ENCODE results near the gene SIAE. TPM values are rescaled to one million over a fixed set of nuclear protein-coding genes. Genes with fewer than 3 reads are reported as not detected.

SIAE gene
- total RNA-seq, 2 donors from 2014 or later: 8.4 to 12.0 TPM

Other genes with a start within 250 kb of the SIAE start
- gene OR8B4, start 248.9 kb downstream of the SIAE start, total RNA-seq: not detected
- not detected for gene OR8B8, start 228.0 kb downstream of the SIAE start, total RNA-seq
- not detected for gene OR8B12, start 130.1 kb downstream of the SIAE start, total RNA-seq
- not detected for gene OR8A1, start 103.7 kb downstream of the SIAE start, total RNA-seq
- gene PANX3, start 62.3 kb downstream of the SIAE start, total RNA-seq: not detected
- gene TBRG1, start 50.9 kb downstream of the SIAE start, total RNA-seq: 10 to 100 TPM; 45.5 to 50.8 TPM
- 1 to 10 TPM; 2.5 to 2.6 TPM for gene SPA17, start 165 bp upstream of the SIAE start, total RNA-seq
- gene NRGN, start 66.2 kb upstream of the SIAE start, total RNA-seq: 1 to 10 TPM; 4.2 to 4.4 TPM
- gene VSIG2, start 78.5 kb upstream of the SIAE start, total RNA-seq: under 1 TPM; 0.35 to 0.48 TPM
- 1 to 10 TPM in 1 of 2 donors, under 1 TPM in 1; 0.88 to 1.1 TPM for gene ESAM, start 88.6 kb upstream of the SIAE start, total RNA-seq
- gene MSANTD2, start 126.7 kb upstream of the SIAE start, total RNA-seq: 10 to 100 TPM; 11.1 to 12.5 TPM
- 10 to 100 TPM; 21.5 to 26.6 TPM for gene ROBO3, start 191.7 kb upstream of the SIAE start, total RNA-seq
- not detected for gene ROBO4, start 224.1 kb upstream of the SIAE start, total RNA-seq
- not detected for gene HEPN1, start 245.5 kb upstream of the SIAE start, total RNA-seq